ENCODE results near the gene NUDT5. TPM values are rescaled to one million over a fixed set of nuclear protein-coding genes. Genes with fewer than 3 reads are reported as not detected.
A peak's percentile ranks its signal among the peaks of the same experiment; 100 is the strongest.

Gene NUDT5
- total and polyA plus RNA-seq, 2 of the 13 experiments (the other 11 are each of a cell fraction or from before 2014, with no cell fraction given), result 79.6 to 134 TPM

DNA sequence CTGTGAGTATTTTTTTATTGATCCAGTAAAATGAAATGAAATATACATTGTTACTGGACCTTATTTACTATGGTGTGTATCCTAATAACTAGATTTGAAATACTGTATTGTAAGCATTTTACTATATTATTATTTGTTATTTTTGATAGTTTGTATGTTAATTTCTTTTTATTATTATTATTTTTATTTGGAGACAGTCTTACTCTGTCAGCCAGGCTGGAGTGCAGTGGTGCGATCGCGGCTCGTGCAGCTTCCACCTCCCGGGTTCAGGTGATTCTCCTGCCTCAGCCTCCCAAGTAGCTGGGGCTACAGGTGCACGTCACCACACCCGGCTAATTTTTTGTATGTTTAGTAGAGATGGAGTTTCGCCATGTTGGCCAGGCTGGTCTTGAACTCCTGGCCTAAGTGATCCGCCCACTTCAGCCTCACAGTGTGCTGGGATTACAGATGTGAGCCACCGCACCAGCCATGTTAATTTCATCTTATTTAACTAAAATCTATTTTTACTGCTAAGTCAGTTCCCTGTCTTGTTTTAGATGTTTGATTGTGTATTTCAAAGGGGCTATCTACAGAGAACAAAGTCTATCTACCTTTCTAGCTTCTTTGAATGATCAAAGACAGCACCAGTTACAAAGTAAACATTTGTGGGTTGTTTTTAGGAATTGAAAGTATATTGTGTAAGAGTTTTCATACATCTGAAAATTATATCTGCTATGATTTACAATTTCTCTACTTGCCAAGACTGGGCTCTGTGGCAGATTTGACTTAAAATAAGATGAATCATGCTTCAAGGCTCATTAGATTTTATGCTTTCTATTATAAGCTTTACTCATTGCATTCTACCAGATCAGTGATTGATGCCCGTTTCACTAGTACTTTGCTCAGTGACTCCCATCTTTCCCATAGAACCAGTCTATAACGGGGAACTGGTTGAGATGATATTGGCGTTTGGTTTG, 41.9 kb upstream of the NUDT5 start (continued):
- TF ChIP-seq ELF3 (CRISPR knock-in tag; IDR thresholded peaks at IDR 0.05) (0 out of 2 replicates have a peak, but pooled peaks have one; percentile 28), MTF1 (CRISPR knock-in tag; IDR thresholded peaks at IDR 0.05) (no peak), CHD4 (IDR thresholded peaks at IDR 0.05; ENCODE audit: borderline replicate concordance, low read length) (peak; percentile 83), POLR2A (IDR thresholded peaks at IDR 0.05; ENCODE audit: insufficient read depth in 1 of 2, low read depth in 2 of 2, low read length in 2 of 2) (no peak), ZMYM3 (CRISPR knock-in tag; IDR thresholded peaks at IDR 0.05) (peak; percentile 90), ZNF30 (CRISPR knock-in tag; IDR thresholded peaks at IDR 0.05) (no peak), AHDC1 (CRISPR knock-in tag; IDR thresholded peaks at IDR 0.05; ENCODE audit: borderline replicate concordance) (peak; percentile 63; the same call in 1 of the 2 replicates), HNF4G (IDR thresholded peaks at IDR 0.05; ENCODE audit: borderline replicate concordance, low read depth, low read length) (peak; percentile 68), HNF4G (CRISPR knock-in tag; IDR thresholded peaks at IDR 0.05; ENCODE audit: borderline replicate concordance, low read depth) (no peak), TBX2 (CRISPR knock-in tag; IDR thresholded peaks at IDR 0.05; ENCODE audit: borderline replicate concordance) (no peak)
- TF ChIP-seq, protein P1, sequence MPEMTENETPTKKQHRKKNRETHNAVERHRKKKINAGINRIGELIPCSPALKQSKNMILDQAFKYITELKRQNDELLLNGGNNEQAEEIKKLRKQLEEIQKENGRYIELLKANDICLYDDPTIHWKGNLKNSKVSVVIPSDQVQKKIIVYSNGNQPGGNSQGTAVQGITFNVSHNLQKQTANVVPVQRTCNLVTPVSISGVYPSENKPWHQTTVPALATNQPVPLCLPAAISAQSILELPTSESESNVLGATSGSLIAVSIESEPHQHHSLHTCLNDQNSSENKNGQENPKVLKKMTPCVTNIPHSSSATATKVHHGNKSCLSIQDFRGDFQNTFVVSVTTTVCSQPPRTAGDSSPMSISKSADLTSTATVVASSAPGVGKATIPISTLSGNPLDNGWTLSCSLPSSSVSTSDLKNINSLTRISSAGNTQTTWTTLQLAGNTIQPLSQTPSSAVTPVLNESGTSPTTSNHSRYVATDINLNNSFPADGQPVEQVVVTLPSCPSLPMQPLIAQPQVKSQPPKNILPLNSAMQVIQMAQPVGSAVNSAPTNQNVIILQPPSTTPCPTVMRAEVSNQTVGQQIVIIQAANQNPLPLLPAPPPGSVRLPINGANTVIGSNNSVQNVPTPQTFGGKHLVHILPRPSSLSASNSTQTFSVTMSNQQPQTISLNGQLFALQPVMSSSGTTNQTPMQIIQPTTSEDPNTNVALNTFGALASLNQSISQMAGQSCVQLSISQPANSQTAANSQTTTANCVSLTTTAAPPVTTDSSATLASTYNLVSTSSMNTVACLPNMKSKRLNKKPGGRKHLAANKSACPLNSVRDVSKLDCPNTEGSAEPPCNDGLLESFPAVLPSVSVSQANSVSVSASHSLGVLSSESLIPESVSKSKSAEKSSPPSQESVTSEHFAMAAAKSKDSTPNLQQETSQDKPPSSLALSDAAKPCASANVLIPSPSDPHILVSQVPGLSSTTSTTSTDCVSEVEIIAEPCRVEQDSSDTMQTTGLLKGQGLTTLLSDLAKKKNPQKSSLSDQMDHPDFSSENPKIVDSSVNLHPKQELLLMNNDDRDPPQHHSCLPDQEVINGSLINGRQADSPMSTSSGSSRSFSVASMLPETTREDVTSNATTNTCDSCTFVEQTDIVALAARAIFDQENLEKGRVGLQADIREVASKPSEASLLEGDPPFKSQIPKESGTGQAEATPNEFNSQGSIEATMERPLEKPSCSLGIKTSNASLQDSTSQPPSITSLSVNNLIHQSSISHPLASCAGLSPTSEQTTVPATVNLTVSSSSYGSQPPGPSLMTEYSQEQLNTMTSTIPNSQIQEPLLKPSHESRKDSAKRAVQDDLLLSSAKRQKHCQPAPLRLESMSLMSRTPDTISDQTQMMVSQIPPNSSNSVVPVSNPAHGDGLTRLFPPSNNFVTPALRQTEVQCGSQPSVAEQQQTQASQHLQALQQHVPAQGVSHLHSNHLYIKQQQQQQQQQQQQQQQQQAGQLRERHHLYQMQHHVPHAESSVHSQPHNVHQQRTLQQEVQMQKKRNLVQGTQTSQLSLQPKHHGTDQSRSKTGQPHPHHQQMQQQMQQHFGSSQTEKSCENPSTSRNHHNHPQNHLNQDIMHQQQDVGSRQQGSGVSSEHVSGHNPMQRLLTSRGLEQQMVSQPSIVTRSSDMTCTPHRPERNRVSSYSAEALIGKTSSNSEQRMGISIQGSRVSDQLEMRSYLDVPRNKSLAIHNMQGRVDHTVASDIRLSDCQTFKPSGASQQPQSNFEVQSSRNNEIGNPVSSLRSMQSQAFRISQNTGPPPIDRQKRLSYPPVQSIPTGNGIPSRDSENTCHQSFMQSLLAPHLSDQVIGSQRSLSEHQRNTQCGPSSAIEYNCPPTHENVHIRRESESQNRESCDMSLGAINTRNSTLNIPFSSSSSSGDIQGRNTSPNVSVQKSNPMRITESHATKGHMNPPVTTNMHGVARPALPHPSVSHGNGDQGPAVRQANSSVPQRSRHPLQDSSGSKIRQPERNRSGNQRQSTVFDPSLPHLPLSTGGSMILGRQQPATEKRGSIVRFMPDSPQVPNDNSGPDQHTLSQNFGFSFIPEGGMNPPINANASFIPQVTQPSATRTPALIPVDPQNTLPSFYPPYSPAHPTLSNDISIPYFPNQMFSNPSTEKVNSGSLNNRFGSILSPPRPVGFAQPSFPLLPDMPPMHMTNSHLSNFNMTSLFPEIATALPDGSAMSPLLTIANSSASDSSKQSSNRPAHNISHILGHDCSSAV (CRISPR knock-in tag; IDR thresholded peaks at IDR 0.05; ENCODE audit: borderline replicate concordance), result no peak

Data from HepG2 (cell line).